Right lobe of liver (tissue), 6 donors: ENCODE results near the gene TRIM22. TPM values are rescaled to one million over a fixed set of nuclear protein-coding genes. Genes with fewer than 3 reads are reported as not detected.

Experiments used
- ATAC-seq, 4 donors: fragments of 200-7000 bp; cut with Tn5 transposase; one replicate each; pipeline ENCODE4 v1.9.1; 2020; ENCODE audit warnings: mild to moderate bottlenecking in 4 of 4, moderate library complexity in 4 of 4
- DNase-seq, 3 donors: peaks; one replicate each; pipeline ENCODE4 v3.0.0-alpha.2; 2020
- H3K27ac ChIP-seq, 3 donors: fragments of 200-600 bp; one replicate each; pipeline ENCODE4 v1.8.0; 2022
- H3K27me3 ChIP-seq, 2 donors: fragments of 200-600 bp; one replicate each; pipeline ENCODE4 v1.8.0; 2022
- H3K36me3 ChIP-seq, 4 donors: fragments of 200-600 bp; sonication (generic) in 1 of 4; one replicate each; pipeline versions ENCODE4 v1.5.1 to v1.8.0; 2017 to 2022; ENCODE audit warnings: control low read depth in 1 of 4
- H3K4me1 ChIP-seq, 4 donors: fragments of 200-600 bp; sonication (generic) in 1 of 4; one replicate each; pipeline versions ENCODE4 v1.5.1 to v1.8.0; 2017 to 2022; ENCODE audit warnings: control low read depth in 1 of 4
- H3K4me3 ChIP-seq, 3 donors: fragments of 200-600 bp; one replicate each; pipeline ENCODE4 v1.8.0; 2022
- H3K9me3 ChIP-seq, 4 donors: fragments of 200-600 bp; sonication (generic) in 1 of 4; one replicate each; pipeline versions ENCODE4 v1.5.1 to v1.8.0; 2017 to 2022; ENCODE audit warnings: control low read depth in 1 of 4
- CTCF ChIP-seq, 4 donors: fragments of 200-600 bp in 3 of 4; fragments of 450-650 bp in 1 of 4; IDR thresholded peaks; one replicate each; pipeline versions ENCODE4 v1.5.1 to v1.8.0; 2016 to 2022; ENCODE audit warnings: antibody characterized with exemption in 4 of 4, mild to moderate bottlenecking in 2 of 4
- POLR2A ChIP-seq: fragments of 450-650 bp; IDR thresholded peaks from one replicate; pipeline ENCODE4 v1.6.1; 2017; ENCODE audit warnings: antibody characterized with exemption, mild to moderate bottlenecking
- WGBS: methylation state at CpG from one replicate; pipeline ENCODE4 v1.1.6; 2018; ENCODE audit warnings: low coverage, low lambda C conversion rate; ENCODE audit not compliant: insufficient coverage; ENCODE audit errors: missing lambda C conversion rate; 5-methylcytosine and 5-hydroxymethylcytosine counted together
- intact Hi-C, 2 donors: fragments of 100-400 bp; cut with DNase I; formaldehyde crosslinking; loops; one replicate each; pipeline versions ENCODE4 v1.11.2 to v1.14.1; 2022
- total RNA-seq, 6 experiments: library from RNA; depleted of rRNA in 2 of 6; stranded (reverse); fragments of >200 nt in 2 of 6; fragmentation: NEBNext Ultra II Directional in 3 of 6; extraction: Animal tissue kit (Norgen Biotek cat#: 25700) in 3 of 6; gene quantifications; one replicate each; pipeline versions ENCODE4 v1.1.0 to v1.2.4, GENCODE V29; 2016 to 2023
- donor health status: DM: no; HTN: yes; CAD: no.
- donor health status: DM: no; HTN: no; CAD: no.
- donor health status: DM: no; HTN: no; CAD: no.
- donor health status: DM: no; HTN: yes; CAD: no.
- donor health status: DM: no; HTN: yes; CAD: no.

Gene TRIM22
- total RNA-seq, 6 experiments from 2014 or later: 10.0 to 29.1 (median 13.8) TPM

GRCh38 chr11:5727691-5728090 is 38.1 kb downstream of the TRIM22 start:
- no peak for TF ChIP-seq CTCF (IDR thresholded peaks at IDR 0.05)
- TF ChIP-seq POLR2A: no peak
- Histone ChIP-seq H3K27ac (no peak overlapping the region), H3K9me3 (no peaks in the 10 kb centered on the region), H3K36me3 (no peaks in the 10 kb centered on the region), H3K27me3 (no peaks in the 10 kb centered on the region), H3K4me1 (no peaks in the 10 kb centered on the region), H3K4me3 (no peak overlapping the region)
- DNase-seq (no peak), ATAC-seq (no peak)
- 77% methylated on average over 1 of the region's 1 CpG for WGBS
- intact Hi-C loops: no loop called here

- ATAC-seq: no peak
- no peak within 1 kb of the TSS for H3K4me3 ChIP-seq
- no peak for DNase-seq
- no peak within 1 kb of the TSS for H3K27ac ChIP-seq
- H3K9me3 ChIP-seq: no peaks in the 10 kb centered on the region
- H3K36me3 ChIP-seq: no peaks in the 10 kb centered on the region
- H3K4me1 ChIP-seq: no peaks in the 10 kb centered on the region
- TF ChIP-seq CTCF (IDR thresholded peaks at IDR 0.05) (no peak), POLR2A (no peak)
- no CpG with 5 or more reads among the region's 1 CpG for WGBS
- no peaks in the 10 kb centered on the region for H3K27me3 ChIP-seq
- intact Hi-C loops: no loop called here
Observed at GRCh38 chr11:5736396-5736795, 46.8 kb downstream of the TRIM22 start, which contains the start of gene OR56B1. Gene OR56B1, plus strand, starts transcription at chr11:5736448. Its CDS starts 69 bp downstream, at chr11:5736517.

GRCh38 chr11:5737091-5737490 is 47.5 kb downstream of the TRIM22 start:
- Histone ChIP-seq H3K27ac (no peak overlapping the region), H3K4me1 (no peaks in the 10 kb centered on the region), H3K36me3 (no peaks in the 10 kb centered on the region), H3K4me3 (no peak overlapping the region), H3K27me3 (no peaks in the 10 kb centered on the region), H3K9me3 (no peaks in the 10 kb centered on the region)
- ATAC-seq (no peak), DNase-seq (no peak)
- intact Hi-C loops: no loop called here
- TF ChIP-seq POLR2A (no peak), CTCF (IDR thresholded peaks at IDR 0.05) (no peak)

- no peaks in the 10 kb centered on the region for H3K27me3 ChIP-seq
- DNase-seq (no peak), ATAC-seq (no peak)
- no peaks in the 10 kb centered on the region for H3K36me3 ChIP-seq
- intact Hi-C loops: no loop called here
- no peak overlapping the region for H3K4me3 ChIP-seq
- no peaks in the 10 kb centered on the region for H3K9me3 ChIP-seq
- WGBS: 47% methylated on average over 6 of the region's 6 CpGs
- TF ChIP-seq POLR2A (no peak), CTCF (IDR thresholded peaks at IDR 0.05) (no peak)
- no peaks in the 10 kb centered on the region for H3K4me1 ChIP-seq
- H3K27ac ChIP-seq: no peak overlapping the region
Observed at GRCh38 chr11:5737670-5738392, 48.2 kb downstream of the TRIM22 start.

- TF ChIP-seq CTCF (IDR thresholded peaks at IDR 0.05): no peak
- TF ChIP-seq POLR2A: no peak
- no peak overlapping the region for H3K4me3 ChIP-seq
- H3K4me1 ChIP-seq: no peaks in the 10 kb centered on the region
- no peak overlapping the region for H3K27ac ChIP-seq
- H3K27me3 ChIP-seq: no peaks in the 10 kb centered on the region
- ATAC-seq (no peak), DNase-seq (no peak)
- WGBS: 15% methylated on average over 1 of the region's 1 CpG
- no peaks in the 10 kb centered on the region for H3K36me3 ChIP-seq
- intact Hi-C loops: no loop called here
- no peaks in the 10 kb centered on the region for H3K9me3 ChIP-seq
Observed at GRCh38 chr11:5738431-5738830, 48.8 kb downstream of the TRIM22 start.
